Measurements from ENCODE around the gene NMNAT2. TPM values are rescaled to one million over a fixed set of nuclear protein-coding genes. Genes with fewer than 3 reads are reported as not detected.

The NMNAT2 gene
- total and polyA plus RNA-seq, 2 experiments from 2014 or later = 3.6 to 10.0 TPM

DNA sequence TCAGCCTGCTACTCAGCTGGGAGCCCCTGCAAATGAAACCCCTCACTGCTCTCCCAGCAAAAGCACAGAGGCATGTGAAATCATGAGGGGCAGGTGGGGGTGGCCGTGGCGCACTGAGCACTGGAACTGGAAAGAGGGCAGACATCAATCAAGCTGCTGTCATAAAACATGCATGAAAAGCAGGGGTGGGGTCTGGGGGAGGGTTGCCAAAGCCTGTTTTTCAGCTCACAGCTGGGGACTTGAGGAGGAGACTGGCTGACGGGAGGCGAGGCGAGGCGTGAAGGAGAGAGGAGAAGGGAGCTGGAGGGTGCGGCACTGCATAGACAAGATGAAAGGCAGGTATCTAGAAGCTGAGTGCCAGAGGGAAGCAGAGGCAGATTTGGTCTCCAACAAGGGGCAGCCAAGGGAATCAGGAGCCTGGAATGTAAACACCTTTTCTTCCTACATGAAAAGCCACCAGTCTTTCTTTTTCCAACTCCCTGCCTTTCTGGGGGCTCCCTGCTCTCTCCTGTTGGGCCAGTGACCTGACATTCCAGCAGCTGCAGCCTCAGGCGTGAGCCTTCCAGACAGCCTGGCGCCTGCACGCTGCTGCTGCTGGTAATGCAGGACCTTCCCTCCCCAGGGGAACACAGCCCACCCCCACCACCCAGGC lies 87.0 kb downstream of the NMNAT2 start (continued):
- TF ChIP-seq, protein P1, sequence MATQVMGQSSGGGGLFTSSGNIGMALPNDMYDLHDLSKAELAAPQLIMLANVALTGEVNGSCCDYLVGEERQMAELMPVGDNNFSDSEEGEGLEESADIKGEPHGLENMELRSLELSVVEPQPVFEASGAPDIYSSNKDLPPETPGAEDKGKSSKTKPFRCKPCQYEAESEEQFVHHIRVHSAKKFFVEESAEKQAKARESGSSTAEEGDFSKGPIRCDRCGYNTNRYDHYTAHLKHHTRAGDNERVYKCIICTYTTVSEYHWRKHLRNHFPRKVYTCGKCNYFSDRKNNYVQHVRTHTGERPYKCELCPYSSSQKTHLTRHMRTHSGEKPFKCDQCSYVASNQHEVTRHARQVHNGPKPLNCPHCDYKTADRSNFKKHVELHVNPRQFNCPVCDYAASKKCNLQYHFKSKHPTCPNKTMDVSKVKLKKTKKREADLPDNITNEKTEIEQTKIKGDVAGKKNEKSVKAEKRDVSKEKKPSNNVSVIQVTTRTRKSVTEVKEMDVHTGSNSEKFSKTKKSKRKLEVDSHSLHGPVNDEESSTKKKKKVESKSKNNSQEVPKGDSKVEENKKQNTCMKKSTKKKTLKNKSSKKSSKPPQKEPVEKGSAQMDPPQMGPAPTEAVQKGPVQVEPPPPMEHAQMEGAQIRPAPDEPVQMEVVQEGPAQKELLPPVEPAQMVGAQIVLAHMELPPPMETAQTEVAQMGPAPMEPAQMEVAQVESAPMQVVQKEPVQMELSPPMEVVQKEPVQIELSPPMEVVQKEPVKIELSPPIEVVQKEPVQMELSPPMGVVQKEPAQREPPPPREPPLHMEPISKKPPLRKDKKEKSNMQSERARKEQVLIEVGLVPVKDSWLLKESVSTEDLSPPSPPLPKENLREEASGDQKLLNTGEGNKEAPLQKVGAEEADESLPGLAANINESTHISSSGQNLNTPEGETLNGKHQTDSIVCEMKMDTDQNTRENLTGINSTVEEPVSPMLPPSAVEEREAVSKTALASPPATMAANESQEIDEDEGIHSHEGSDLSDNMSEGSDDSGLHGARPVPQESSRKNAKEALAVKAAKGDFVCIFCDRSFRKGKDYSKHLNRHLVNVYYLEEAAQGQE (IDR thresholded peaks at IDR 0.05; ENCODE audit: unreplicated experiment) = no peak
- TF ChIP-seq JUNB (IDR thresholded peaks at IDR 0.05; ENCODE audit: unreplicated experiment) = peak; percentile 38
- no peak for TF ChIP-seq EZH2 (IDR thresholded peaks at IDR 0.05; ENCODE audit: low read depth, unreplicated experiment)
- no peak for TF ChIP-seq CREB1 (CRISPR knock-in tag; IDR thresholded peaks at IDR 0.05; ENCODE audit: low read depth)

DNA sequence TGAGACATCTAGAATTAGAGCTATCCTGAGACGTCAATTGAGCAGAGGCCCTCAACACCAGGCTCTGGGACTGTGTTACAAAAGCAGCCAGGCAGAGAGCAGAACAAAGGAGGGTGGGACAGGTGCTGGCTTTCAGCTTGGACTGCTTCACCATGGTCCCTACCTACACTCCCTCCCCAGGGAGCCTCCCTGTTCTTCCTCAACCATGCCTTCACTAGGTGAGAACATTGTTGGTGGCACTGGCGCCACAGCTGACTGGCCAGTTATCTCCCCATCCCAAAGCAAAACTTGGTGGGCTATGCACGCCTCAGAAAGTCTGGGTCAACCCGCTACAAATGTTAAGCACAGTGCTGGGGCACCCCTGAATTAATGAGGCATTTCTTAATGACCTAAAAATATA lies 87.8 kb downstream of the NMNAT2 start:
- Mint-ChIP-seq H3K4me3 (no peak overlapping the region), H3K27ac (no peak overlapping the region), H3K4me1 (peaks cover 48% of the 10 kb centered on the region), H3K27me3 (ENCODE audit: insufficient read depth, low read depth, poor library complexity) (peaks cover 7% of the 10 kb centered on the region), H3K9me3 (no peaks in the 10 kb centered on the region), H3K36me3 (ENCODE audit: low read depth) (no peaks in the 10 kb centered on the region; the same call in 2 of the 3 replicates)
- Histone ChIP-seq H3K4me1 (ENCODE audit: insufficient read depth) (peaks cover 32% of the 10 kb centered on the region), H2AFZ (peak overlapping the region; percentile 57; the same call in 1 of the 2 replicates), H4K20me1 (replicated peaks; ENCODE audit: insufficient read depth) (no peaks in the 10 kb centered on the region), H3K27ac (ENCODE audit: low read depth) (peak overlapping the region; percentile 70; the same call in 1 of the 2 replicates), H3F3A (replicated peaks; ENCODE audit: low read depth) (peaks cover 7% of the 10 kb centered on the region; the same call in 1 of the 2 replicates), H3K4me3 (0 out of 2 replicates have a peak overlapping the region, but pooled peaks have one; percentile 27), H3K27me3 (ENCODE audit: insufficient read depth) (no peaks in the 10 kb centered on the region), H3K4me2 (peak overlapping the region; percentile 71), H3K36me3 (ENCODE audit: insufficient read depth) (no peaks in the 10 kb centered on the region), H3K79me2 (replicated peaks; ENCODE audit: insufficient read depth) (no peaks in the 10 kb centered on the region), H3K9me2 (ENCODE audit: insufficient read depth) (0 out of 2 replicates have a peak, but pooled peaks cover 3% of the 10 kb centered on the region)
- ATAC-seq (peak; percentile 76), DNase-seq (ENCODE audit: low spot score) (peak; percentile 49)
- TF ChIP-seq JUNB (IDR thresholded peaks at IDR 0.05; ENCODE audit: unreplicated experiment) = peak; percentile 92
- TF ChIP-seq, protein P2, sequence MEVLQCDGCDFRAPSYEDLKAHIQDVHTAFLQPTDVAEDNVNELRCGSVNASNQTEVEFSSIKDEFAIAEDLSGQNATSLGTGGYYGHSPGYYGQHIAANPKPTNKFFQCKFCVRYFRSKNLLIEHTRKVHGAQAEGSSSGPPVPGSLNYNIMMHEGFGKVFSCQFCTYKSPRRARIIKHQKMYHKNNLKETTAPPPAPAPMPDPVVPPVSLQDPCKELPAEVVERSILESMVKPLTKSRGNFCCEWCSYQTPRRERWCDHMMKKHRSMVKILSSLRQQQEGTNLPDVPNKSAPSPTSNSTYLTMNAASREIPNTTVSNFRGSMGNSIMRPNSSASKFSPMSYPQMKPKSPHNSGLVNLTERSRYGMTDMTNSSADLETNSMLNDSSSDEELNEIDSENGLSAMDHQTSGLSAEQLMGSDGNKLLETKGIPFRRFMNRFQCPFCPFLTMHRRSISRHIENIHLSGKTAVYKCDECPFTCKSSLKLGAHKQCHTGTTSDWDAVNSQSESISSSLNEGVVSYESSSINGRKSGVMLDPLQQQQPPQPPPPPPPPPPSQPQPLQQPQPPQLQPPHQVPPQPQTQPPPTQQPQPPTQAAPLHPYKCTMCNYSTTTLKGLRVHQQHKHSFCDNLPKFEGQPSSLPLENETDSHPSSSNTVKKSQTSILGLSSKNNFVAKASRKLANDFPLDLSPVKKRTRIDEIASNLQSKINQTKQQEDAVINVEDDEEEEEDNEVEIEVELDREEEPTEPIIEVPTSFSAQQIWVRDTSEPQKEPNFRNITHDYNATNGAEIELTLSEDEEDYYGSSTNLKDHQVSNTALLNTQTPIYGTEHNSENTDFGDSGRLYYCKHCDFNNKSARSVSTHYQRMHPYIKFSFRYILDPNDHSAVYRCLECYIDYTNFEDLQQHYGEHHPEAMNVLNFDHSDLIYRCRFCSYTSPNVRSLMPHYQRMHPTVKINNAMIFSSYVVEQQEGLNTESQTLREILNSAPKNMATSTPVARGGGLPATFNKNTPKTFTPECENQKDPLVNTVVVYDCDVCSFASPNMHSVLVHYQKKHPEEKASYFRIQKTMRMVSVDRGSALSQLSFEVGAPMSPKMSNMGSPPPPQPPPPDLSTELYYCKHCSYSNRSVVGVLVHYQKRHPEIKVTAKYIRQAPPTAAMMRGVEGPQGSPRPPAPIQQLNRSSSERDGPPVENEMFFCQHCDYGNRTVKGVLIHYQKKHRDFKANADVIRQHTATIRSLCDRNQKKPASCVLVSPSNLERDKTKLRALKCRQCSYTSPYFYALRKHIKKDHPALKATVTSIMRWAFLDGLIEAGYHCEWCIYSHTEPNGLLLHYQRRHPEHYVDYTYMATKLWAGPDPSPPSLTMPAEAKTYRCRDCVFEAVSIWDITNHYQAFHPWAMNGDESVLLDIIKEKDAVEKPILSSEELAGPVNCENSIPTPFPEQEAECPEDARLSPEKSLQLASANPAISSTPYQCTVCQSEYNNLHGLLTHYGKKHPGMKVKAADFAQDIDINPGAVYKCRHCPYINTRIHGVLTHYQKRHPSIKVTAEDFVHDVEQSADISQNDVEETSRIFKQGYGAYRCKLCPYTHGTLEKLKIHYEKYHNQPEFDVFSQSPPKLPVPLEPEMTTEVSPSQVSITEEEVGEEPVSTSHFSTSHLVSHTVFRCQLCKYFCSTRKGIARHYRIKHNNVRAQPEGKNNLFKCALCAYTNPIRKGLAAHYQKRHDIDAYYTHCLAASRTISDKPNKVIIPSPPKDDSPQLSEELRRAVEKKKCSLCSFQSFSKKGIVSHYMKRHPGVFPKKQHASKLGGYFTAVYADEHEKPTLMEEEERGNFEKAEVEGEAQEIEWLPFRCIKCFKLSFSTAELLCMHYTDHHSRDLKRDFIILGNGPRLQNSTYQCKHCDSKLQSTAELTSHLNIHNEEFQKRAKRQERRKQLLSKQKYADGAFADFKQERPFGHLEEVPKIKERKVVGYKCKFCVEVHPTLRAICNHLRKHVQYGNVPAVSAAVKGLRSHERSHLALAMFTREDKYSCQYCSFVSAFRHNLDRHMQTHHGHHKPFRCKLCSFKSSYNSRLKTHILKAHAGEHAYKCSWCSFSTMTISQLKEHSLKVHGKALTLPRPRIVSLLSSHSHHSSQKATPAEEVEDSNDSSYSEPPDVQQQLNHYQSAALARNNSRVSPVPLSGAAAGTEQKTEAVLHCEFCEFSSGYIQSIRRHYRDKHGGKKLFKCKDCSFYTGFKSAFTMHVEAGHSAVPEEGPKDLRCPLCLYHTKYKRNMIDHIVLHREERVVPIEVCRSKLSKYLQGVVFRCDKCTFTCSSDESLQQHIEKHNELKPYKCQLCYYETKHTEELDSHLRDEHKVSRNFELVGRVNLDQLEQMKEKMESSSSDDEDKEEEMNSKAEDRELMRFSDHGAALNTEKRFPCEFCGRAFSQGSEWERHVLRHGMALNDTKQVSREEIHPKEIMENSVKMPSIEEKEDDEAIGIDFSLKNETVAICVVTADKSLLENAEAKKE (CRISPR knock-in tag; IDR thresholded peaks at IDR 0.05) = 0 out of 2 replicates have a peak, but pooled peaks have one; percentile 2
- TF ChIP-seq EZH2phosphoT487 (IDR thresholded peaks at IDR 0.05; ENCODE audit: unreplicated experiment) = no peak
- TF ChIP-seq STAT1 (IDR thresholded peaks at IDR 0.05; ENCODE audit: unreplicated experiment) = no peak
- TF ChIP-seq, protein P3, sequence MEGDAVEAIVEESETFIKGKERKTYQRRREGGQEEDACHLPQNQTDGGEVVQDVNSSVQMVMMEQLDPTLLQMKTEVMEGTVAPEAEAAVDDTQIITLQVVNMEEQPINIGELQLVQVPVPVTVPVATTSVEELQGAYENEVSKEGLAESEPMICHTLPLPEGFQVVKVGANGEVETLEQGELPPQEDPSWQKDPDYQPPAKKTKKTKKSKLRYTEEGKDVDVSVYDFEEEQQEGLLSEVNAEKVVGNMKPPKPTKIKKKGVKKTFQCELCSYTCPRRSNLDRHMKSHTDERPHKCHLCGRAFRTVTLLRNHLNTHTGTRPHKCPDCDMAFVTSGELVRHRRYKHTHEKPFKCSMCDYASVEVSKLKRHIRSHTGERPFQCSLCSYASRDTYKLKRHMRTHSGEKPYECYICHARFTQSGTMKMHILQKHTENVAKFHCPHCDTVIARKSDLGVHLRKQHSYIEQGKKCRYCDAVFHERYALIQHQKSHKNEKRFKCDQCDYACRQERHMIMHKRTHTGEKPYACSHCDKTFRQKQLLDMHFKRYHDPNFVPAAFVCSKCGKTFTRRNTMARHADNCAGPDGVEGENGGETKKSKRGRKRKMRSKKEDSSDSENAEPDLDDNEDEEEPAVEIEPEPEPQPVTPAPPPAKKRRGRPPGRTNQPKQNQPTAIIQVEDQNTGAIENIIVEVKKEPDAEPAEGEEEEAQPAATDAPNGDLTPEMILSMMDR (conservative IDR thresholded peaks at IDR 0.05; ENCODE audit: low read depth in 2 of 2) = no peak
- TF ChIP-seq, protein P4, sequence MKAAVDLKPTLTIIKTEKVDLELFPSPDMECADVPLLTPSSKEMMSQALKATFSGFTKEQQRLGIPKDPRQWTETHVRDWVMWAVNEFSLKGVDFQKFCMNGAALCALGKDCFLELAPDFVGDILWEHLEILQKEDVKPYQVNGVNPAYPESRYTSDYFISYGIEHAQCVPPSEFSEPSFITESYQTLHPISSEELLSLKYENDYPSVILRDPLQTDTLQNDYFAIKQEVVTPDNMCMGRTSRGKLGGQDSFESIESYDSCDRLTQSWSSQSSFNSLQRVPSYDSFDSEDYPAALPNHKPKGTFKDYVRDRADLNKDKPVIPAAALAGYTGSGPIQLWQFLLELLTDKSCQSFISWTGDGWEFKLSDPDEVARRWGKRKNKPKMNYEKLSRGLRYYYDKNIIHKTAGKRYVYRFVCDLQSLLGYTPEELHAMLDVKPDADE (IDR thresholded peaks at IDR 0.05) = no peak
- TF ChIP-seq ZNF114 (CRISPR knock-in tag; IDR thresholded peaks at IDR 0.05) = no peak
- TF ChIP-seq NANOG (IDR thresholded peaks at IDR 0.05; ENCODE audit: borderline replicate concordance) = no peak
